Fibroblast of upper back skin (primary cell): ENCODE results near the gene FYB2.
"Not testable (repeated sequence)": the region's sequence is repeated elsewhere in the genome, so short reads cannot be mapped to it uniquely, and the experiment has no call there.

Experiments used
- DNase-seq: peaks from one replicate; pipeline ENCODE4 v3.0.0-alpha.2; 2013

Gene FYB2

DNA sequence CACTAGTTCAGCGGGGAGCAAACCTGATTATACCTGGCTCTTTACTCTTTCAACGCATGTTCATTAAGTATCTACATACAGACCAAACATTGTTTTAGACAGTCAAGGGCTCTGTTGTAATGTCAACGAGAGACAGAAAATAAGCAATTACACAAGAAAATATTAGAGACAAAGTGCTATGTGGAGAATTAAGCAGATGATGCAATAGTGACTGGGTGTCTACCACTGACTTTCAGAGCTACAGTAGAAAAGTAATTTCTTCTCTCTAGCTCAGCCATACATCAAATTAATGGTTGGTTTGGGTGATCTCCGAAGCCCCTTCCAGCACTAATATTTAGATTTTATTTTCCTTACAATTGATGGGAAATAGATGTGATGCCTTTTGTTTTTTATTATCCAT lies 23.3 kb downstream of the FYB2 start:
- no peak for DNase-seq

DNA sequence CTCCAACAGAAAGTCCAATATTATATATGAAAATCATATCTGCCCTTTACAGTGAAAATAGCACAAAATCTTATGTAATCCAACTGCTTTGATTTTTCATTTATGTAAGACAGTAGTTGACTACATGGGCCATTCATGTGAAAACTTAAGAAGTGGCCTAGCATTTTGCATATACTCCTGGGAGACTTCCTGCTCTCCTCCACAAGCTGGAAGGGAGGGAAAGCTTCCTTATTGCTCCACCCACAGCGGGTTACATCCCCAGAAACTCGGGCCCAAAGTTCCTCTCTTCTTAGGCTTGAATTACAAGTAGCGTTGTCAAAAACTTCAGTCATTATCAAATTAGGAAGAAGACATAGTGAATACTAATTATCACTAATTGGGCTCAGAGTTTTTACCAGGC lies 29.2 kb downstream of the FYB2 start:
- DNase-seq = no peak

DNA sequence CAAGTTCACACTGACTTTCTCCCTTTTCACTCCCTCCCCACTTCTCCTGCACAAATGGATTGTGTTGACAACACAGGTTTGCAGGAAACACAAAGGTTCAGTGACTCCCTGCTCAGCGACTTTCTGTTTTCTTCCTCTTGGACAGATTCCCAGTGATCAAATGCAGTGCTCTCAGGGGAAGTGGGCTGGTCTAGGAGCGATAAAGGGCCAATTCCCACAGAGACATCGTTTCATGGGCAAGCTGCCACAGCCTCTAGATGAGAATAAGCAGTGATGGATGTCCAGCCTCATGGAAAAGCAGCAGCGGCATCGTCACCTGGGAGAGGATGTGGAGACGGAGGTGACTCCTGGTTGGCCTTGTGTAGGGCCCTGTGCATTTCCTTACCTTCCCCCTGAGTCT lies 30.6 kb downstream of the FYB2 start:
- no peak for DNase-seq

DNA sequence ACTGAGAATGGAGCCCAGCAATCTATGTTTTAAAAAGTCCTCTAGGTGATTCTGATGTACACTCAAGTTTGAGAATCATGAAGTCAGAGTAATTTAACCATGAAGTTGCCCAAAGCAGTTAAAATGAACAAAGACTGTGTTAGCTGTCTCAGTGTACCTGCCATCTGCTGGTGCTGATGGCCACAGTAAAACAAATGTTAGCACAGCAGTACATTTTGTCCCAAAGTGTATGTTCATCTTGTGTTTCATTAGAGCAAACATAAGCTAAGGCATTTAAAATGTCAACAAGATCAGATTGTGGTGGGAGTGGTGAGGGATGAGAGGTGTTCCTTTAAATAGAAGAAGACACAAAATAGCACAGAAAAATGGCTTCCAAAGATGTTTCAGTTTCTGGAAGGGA lies 31.1 kb downstream of the FYB2 start:
- no peak for DNase-seq

DNA sequence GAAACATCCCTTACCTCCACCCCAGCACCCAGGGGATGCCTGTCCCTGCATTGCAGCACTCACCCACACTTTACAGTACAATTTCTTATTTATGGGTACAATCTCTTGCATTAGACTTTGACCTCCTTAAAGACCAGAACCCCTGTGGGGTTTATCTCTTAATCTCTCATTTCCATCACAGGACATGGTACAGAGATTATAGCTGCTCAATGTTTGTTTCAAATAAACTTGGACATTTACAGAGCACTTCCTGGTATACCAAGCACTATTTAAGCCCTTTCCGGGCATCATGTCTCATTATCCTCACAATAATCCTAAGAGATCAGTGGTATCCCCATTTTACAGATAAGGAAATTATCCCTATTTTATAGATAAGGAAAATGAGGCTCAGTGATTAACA lies 31.9 kb downstream of the FYB2 start:
- DNase-seq = no peak

DNA sequence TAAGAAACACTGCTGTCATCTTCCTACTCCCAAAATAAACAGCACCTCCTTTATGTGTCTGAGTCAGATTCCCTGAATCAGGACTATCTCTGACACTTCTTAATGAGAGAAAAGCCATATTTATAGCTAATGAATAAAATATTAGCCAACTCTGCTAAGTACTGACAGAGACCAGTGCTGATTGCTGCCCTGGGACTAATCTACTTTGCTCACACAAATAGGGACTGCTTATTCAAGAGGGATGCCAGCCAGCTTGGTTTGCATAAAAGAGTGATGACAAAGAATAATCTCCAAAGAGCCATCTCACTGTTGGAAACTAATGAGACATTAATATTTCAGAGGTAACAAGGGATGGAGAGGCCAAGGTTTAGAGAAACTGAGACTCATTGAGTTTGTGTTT lies 36.4 kb downstream of the FYB2 start:
- DNase-seq = no peak

DNA sequence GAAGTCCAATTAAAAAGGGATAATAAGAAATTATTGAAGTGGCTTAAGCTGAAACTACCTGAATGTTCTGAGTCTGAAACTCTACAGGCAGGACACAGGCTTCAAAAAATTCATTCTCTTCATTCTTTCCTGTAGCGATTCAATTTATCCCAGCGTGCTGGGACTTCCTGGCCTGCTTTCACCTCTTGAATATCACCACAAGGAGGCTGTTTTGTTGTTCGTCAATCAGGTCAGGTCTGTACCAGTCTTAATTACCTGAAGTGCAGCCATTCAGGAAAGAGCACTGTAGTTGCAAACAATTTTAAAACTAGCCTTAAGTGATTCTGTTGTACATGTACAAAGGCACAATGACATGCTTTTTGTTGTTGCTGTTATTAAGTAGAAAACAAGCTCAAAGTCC lies 38.4 kb downstream of the FYB2 start:
- no peak for DNase-seq

DNA sequence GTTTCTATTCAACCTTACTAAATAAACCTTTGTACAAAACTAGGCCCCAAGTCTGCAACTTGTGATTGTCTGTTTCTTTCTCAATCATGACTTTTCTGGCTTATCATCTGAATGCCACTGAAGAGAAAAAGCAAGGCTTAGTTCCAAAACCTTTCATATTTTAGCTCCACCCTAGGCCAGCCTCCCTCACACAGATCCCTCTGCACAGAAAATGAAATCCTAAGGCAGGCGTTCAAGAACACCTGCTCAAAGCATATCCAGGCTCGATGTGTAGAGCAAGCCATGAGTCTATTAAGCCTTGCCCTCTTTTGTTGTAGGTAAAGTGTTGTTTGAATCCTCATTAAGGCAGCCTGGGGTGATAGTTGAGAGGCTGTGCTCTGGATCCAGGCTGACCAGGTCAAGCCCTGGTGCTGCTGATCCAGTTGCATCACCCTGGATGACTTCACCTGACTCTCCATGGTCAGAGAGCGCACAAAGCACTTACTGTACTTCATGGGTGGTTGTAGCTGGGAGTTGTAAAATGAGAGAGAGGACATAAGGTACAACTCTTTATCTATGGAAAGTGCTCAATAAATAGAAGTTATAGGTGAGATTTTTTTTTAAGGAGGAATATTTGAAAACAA lies 39.0 kb downstream of the FYB2 start:
- no peak for DNase-seq

DNA sequence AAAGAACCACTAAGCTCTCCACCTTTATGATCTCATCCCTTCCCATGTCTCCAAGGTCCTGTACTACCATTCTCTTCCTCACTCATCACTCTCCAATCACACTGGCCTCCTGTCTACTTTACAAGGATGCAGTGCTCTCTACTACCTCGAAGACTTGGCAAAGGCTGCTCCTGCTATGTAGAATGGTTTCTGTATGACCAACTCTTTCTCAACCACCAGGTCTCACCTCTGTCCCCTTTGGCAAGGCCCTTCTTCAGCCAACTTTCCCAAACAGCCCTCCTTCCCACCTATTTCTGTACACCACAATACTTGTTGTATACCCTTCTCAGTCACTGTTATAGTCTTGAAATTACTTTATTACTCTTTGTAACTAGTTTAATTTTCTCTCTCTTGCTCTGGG lies 41.2 kb downstream of the FYB2 start:
- DNase-seq = no peak

DNA sequence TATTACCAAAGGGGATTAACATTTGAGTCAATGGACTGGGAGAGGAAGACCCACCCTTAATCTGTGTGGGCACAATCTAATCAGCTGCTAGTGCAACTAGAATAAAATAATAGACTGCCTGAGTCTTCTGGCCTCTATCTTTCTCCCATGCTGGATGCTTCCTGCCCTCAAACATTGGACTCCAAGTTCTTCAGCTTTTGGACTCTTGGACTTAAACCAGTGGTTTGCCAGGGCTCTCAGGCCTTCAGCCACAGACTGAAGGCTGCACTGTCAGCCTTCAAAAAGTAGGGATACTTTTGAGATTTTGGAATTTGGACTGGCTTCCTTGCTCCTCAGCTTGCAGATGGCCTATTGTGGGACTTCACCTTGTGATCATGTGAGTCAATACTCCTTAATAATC lies 44.5 kb downstream of the FYB2 start:
- DNase-seq = not testable (repeated sequence)

DNA sequence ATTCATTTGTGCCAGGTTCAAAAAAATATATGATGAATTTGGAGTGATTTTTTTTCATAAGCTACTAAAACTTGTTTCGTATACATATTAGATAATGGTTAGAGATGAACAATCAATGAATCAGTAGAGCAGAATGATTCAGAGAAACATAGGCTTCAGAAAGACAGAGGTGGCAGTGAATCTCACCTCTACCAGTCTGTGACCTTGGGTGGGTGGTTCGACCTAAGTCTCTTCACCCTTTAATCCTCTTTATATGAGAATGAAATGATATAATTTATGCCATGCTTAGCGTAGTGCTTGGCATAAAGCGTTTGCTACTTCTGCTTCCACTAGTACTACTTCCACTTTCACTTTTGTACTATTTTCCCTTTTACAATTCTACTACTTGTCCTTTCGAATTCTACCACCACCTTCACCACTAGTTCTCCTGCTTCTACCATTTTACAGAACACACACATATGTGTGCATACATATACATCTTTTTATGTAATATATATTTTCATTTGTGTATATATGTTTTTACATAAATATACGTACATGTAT lies 45.1 kb downstream of the FYB2 start:
- DNase-seq = no peak

DNA sequence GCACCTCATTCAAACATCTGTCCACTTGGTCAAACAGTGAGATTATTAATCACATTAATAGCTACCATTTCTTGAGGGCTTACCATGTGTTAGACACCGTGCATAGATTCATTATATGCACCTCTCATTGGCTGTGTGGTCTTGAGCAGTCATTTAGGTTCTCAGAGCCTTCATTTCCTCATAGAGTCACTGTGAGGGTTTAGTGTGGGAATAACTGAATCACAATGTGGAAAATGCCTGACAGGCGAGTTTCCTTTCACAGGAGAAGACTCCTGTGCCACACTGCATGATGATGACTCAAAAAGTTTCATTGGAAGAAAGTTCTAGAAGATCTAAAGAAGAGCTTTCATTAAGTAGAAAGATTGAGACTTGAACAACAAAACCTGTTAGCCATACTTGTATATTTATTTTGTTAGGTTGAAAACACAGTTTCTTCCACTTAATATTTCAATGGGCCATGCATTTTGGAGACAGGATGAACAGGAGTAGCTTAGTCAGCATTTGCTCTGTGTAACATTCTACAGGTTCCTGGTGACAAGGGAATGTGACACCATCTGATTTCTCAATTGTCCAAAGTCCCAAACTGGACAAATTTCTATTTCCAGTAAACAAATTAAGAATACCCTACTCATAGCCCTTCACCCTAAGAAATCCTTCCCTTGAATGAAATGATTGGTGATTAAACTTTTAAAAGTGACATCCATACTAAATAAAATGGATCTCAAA lies 45.7 kb downstream of the FYB2 start:
- no peak for DNase-seq

DNA sequence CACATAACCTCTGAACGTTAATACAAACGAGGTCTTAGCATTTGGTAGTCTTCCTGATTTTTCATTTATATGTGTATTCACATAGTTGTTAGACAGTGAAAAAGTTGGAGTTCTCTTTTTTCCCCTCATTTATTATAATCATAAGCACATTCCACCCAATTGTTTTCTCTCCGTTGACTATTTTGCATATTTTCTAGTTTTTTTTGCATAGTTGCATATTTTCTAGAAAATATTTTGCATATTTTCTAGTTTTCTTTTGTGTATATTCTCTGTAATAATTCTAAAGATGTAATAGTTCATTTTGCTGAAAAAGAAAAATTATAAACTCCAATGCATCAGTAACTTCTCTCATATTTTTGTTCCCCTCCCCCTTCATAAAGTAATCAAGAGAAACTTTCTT lies 47.5 kb downstream of the FYB2 start:
- no peak for DNase-seq

DNA sequence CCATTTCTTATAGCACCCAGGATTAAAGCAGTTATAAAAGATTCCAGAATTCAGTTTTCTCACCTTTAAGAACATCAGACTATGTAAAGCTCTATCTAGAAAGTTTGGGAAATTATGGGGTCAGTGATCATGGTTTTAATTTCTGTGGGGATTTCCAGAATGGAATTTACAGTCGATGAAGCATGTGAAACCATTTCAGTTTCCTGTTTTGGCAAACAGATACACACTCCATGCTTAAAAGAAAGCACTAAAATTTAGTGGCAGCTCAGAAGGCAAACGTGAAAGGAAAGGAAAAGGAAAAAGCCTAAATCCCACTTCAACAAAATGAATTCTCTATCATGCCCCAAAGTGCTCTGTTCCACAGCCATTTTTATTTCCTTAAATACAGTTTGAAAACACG lies 60.4 kb downstream of the FYB2 start:
- DNase-seq = no peak

DNA sequence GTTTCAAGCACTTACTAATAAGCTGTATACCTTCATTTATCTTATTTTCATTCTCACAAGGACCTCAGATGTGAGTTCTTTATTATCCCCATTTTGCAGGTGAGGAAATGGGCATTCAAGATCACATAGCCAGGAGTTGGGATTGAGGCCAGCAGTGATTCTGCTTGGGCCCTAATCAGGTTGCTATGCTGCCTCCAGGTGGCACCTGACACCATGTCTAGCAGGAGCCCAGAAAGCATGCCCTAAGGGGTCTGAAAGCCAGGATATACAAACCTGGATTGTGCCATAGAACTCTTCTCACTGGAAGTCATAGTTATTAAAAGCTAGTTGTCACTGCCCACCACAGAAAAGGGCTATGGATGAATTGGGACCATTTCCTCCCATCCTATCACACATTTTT lies 61.1 kb downstream of the FYB2 start:
- DNase-seq = no peak

DNA sequence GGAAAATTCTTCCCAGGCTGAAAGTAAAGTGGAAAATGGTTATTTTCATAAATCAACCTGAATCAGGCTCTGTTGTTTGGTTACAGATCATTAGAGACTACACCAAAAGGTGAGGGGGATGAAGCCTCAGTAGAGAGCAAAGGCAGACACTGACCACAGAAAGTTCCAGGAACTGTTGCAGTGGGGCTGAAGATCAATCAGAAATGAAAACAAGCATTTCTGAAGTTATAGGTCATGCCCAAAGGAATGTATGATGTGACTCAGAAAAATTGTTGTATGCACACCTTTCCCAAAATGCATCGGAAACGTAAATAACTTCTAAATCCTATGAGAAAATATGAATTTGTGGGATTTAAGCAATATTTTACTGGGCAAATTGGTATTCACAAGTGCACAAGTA lies 63.3 kb downstream of the FYB2 start:
- no peak for DNase-seq

DNA sequence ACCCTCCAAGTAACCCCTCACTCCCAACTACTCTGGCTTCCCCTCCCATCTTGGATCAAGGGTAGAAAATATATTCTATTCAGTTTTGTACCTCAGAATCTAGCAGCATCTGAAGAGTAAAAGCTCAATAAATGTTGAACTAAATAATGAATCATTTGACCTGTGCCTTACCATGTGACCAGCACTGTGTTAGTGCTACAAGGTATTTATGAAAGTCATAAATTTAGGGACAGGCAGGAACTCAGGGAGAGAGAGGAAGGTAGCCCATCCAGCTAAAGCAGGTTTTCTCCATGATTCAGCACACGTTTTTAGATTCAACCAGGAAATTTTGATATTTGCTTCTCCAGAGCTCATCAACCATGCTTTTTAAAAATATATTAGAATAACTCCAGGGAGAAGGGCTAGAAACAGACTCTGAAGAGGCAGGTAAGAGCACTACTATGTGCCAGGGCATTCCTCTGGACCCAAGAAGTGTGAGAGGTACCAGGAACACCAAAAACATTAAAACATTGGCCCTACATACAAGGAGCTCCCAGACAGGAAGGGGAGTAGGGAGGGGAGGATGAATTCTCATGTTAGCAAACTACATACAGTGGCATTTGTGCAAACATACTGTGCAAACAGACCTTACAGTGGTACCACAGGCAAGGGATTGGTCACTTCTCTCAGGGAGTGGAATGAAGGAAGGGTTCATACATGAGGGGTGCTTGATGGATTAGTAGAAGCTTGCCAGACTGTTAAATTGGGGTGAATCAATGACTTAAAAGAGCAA lies 64.3 kb downstream of the FYB2 start:
- DNase-seq = no peak

DNA sequence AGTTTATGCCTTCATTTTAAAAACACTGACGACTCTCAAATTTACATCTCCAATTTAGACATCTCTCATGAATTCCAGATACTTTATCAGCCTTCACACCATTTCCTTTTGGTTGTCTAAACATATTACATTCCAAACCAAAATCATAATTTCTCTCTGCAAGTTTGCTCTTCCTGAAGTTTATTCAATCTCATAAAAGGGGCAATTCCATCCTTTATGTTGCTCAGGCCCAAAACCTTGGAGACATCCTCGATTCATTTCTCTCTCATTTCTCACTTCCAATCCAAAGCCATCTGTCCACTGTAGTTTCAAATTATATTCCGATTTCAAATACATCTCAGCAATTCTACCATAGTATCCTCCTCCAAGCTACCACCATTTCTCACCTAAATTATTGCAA lies 74.0 kb downstream of the FYB2 start:
- no peak for DNase-seq

DNA sequence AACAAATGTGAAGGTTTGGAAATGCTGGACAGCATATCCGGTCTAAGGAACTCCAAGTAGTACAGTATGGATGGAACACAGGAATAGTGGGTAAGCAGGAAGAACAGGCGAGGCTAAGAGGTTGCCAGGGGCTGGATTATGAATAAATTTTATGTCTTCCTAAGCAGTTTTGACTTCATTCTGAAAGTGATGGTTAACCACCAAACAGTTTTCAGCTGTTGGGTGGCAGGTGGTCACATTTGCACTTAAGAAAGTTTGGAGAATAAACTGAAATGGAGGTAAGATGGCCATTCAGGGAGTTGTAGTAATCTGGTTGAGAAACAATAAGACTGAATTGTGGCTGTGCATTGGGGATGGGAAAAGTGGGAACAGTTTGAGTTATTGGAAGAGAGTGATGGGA lies 90.2 kb downstream of the FYB2 start:
- DNase-seq = no peak

DNA sequence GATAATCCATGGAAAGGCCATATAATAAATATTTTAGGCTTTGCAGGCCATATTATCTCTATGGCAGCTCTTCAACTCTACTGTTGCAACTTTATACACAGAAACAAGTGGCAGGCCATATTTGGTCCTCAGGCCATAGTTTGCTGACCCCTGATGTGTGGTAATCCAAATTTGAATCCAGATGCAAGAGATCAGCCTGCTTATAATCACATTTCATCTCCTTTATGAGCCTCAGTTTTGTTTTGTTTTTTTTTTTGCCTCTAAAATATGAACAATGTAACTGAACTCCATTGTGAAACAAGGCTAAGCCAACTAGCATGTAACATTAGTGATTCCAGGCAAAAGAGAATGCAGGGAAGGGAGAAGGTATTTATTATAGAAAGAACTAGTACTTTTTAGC lies 92.5 kb downstream of the FYB2 start:
- DNase-seq = no peak

DNA sequence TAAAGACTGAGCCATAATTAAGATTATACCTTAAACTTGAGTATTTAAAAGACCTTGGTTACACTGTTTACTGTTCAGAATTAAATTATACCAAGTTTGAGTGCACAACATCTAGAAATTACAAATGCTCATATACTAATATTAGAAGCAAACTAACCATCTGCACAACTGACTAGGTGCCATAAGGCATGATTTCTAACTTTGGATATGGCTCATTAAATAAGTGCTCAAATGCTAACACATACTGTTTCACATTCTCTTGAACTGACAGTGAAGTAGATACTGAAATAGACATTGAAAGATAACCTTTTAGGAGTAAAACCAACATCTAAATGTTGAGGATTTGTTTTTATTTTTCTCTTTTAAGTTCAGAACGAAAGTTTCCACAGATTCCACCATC lies 100.0 kb downstream of the FYB2 start:
- DNase-seq = no peak

DNA sequence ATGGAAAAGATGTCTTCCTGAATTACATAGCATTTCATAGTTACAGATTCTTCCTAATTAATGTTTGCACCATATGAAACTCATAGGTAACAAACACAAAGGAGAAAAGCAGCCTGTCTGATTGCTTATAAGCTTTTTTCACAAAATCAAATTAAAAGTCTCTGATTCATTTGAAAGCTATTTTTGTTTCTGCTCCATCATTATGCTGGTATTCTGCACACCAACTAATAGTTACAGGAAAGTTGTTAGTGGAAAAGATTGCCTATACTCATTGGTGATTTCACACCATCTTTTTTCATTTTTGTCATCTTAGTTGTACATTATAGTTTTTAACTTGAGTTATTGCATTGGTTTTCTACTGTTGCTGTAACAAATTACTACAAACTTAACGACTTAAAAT lies 104.0 kb downstream of the FYB2 start:
- peak; percentile 45 for DNase-seq

DNA sequence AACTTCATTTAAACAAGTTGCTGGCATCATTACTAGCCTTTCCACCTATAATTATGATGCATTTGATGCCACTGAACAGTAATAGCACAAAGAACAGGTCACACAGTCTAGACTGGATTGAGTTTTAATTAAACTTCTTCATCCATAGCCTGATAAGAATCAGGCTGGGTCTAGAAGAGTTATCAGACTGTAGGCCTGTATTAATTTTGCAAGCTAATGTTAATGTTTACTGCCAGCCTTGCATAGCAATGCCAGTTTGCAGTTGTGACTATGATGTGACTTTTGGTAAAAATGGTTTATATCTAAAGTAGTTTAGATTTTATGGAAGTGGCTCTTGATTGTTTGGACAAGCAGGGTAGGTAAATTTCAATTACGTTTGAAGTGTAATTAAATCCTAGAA lies 106.1 kb downstream of the FYB2 start:
- no peak for DNase-seq

DNA sequence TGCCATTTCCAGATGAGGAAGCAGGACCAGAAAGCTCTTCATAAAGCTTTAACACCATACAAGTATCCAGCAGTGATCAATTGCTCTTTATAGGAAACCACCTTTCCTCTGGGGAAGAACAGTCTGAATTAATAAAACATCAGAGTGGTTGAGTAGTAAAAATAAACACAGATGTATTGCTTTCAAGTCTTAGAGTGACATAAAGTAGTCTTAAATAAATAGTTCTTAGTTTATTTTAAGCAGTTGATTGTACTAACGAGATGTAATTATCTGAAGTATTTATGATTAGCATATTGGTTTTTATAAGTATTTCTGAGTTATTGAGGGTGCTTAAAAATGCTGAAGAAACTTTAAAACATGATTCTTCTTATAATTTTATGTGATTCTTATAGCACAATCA lies 107.1 kb downstream of the FYB2 start:
- no peak for DNase-seq
